GM18870 (cell line): Measurements from ENCODE around the gene RHNO1.
A peak's percentile ranks its signal among the peaks of the same experiment; 100 is the strongest.

Experiments used
- ATAC-seq: cut with Tn5 transposase; IDR thresholded peaks from one replicate; pipeline ENCODE4 v1.9.1; 2021; ENCODE audit warnings: moderate library complexity; ENCODE audit not compliant: unreplicated experiment

The RHNO1 gene, protein sequence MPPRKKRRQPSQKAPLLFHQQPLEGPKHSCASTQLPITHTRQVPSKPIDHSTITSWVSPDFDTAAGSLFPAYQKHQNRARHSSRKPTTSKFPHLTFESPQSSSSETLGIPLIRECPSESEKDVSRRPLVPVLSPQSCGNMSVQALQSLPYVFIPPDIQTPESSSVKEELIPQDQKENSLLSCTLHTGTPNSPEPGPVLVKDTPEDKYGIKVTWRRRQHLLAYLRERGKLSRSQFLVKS

DNA sequence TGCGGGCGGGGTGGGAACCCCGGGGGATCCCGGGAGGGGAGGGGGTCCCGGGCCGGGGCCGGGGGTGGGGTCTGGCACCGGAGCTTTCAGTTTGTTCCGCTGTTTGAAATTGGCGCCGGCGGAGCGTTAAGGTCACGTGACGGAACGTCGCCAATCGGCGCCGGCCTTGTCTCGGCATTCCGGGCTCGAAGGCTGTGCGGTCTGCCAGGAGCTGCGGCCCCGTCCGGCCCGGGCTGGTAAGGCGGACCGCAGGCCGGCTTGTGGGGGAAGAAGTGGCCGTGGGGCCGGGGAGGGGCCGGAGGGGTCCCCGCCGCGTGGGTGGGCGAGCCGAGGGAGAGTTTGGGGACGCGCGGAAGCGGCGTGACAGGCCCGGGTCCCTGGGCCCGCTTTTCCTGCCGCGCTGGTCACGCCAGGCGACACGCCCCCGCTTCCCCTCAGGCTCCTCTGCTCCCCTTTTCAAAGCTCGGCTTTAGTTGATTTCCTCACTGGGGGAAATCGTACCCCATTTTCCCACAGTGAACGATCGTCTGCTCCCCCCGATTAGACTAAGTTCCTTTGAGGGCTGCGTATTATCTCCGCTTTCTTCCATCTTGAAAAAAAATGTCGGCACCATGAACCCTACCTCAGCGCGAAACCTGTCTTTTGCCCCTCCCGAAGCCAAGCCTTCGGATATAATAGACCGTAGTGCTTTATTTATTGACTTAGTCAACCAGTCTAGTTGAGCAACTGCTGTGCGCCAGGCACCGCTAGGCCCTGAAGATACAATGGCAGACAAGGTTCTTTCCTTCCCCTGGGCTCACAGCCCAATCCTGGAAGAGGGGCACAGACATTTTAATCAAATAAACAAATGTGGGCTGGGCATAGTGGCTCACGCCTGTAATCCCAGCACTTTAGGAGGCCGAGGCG, at the start of gene RHNO1, which contains the start of gene FOXM1:
RHNO1 (plus strand) TSS at position 177 of the 906 bp plus-strand sequence. CDS start 8,144 bp downstream, outside the sequence.
FOXM1 (minus strand) TSS at position 128 of the 906 bp plus-strand sequence. CDS start 2,696 bp downstream, outside the sequence.
- peak; percentile 60 for ATAC-seq

- ATAC-seq = no peak
Measured at GRCh38 chr12:2829275-2829674, 47.7 kb upstream of the RHNO1 start.

DNA sequence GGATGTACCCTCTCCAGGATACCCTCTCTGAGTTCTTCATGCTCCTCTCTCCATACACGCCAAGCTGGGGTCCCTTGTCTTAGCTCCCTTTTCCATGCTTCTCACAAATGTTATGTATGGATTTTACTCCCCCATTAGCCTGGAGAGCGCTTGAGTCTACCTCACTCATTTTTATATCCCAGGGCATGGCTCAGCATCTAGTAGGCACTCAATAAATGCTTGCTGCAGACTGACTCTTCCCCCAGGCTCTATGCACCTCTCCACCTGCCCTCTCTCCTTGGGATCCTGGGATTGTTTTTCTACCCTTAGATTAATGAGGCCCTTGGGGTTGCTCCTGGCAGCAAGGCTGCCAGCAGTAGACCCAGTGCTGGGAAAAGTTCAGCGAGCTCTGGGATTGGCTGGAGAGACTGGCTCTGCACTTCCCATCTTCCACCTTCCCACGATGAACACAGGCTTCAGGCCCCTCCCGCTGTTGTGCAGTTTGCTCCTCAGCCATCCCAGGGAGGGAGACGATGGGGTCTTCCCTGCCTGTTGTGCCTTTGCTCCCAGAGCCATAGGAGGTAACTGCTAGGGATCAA, 44.4 kb upstream of the RHNO1 start:
- no peak for ATAC-seq

DNA sequence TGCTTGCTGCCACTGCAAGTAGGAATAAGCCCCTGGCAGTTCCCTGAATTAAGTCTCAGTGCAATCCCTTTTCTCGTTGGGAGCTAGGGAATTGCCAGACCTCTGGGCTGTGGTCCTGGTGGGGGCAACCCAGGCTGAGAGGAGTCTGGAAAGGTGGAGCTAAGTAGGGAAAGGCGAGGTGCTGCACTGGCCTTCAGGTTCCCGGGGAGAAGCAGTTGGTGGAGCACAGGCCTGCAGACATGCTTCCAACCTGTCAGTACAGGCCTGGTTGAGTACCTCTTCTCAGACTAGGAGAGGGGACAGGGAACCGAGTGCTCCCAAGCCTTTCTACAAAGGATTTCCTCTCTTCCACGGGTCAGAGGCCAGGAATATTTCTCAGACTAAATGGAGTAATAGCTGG, 43.7 kb upstream of the RHNO1 start:
- ATAC-seq = no peak

DNA sequence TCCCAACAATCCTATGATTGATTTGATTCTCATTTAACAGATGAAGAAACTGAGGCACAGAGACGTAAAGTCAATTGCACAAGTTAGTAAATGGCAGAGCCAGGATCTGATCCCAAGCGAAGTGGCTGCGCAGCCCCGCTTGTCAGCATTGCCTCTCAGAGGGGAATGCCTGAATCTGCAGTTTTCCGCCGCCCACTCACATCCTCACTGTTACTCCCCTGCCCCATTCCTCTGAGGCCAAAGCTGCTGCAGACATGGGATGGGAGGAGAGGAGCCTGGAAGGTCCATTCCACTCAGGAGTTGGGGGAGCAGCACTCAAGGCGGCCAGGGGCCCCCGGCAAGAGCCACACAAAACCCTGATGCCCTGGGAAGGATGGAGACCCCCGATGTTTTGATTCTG, 43.2 kb upstream of the RHNO1 start:
- ATAC-seq = no peak

GRCh38 chr12:2834581-2835491, 42.2 kb upstream of the RHNO1 start, which contains the start of gene NRIP2:
Gene NRIP2 (minus strand): TSS chr12:2835035. CDS start chr12:2834983, 52 bp downstream.
- ATAC-seq = no peak

DNA sequence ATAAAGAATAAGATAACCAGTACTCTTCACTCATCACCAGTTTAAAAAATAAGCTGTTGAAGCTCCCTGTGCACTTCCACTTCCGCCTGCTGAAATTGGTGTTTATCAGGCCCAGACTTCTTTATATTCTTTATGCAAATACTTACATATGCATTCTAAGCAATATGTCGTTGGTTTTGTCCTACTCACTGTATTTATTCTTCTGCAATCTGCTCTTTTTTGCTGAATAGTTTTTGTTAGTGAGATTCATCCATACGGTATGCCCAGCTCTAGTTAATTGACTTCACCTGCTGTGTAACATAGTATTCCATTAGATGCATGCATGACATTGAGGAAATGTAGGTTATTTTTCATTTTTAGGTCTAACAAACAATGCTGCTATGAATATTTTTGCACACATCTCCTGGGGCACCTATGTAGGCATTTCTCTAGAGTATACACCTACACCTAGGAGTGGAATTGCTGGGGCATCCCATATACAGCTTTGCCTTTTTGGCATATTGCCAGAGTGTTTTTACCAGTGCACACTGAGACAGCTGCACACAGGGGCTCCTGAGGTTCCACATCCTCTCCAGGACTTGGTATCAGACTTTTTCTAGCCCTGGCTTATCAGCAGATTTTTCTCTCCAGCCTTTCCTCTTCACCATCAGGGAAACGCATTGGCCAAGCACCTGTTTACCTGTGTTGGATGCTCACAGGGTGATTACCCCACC, 41.2 kb upstream of the RHNO1 start:
- ATAC-seq = no peak

- ATAC-seq = no peak
Measured at GRCh38 chr12:2836574-2836973, 40.4 kb upstream of the RHNO1 start.

DNA sequence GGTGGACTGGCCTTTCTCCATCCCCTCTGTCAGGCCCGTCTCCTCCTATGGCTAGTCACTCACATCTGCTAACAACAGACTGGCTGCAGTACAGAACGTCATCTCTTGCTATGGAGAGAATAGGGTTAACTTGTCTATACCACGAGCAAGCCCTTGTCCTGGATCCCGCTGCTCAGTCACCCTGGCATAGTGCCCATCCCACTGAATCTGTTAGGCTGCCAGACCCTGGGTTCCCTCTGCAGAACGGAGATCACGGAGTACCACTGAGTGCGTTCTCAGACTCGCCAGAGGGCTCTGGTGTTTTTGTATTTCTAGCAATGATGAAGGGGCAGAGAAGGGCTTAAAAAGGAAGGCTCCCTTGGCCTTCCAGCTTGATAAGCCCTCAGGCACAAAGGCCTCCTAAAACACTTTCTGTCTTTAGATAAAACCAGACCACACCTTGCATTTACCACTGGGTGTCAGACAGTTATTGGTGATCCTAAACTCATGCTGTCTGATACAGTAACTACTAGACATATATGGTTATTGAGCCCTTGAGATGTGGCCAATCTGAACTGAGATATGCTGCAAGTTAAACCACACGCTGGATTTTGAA, 35.9 kb upstream of the RHNO1 start:
- no peak for ATAC-seq

DNA sequence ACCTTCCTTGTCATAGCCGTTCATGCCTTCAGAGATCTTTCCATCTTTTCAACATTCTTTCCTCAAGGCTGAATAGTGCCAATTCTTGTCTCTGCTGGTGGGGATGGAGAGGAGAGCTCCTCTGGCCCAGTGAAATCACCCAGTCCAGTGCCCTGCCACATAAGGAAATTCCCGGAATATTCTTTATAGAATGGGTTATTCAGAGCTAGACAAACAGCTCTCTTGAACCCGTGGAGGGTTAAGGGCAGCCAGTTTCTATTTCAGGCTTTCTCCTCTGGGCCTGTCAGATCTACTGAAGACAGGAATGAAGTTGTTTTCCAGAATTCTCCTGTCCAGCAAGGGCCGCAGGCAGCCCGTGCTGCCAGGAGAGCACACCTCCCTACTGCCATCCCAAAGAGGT, 34.1 kb upstream of the RHNO1 start:
- ATAC-seq = no peak

DNA sequence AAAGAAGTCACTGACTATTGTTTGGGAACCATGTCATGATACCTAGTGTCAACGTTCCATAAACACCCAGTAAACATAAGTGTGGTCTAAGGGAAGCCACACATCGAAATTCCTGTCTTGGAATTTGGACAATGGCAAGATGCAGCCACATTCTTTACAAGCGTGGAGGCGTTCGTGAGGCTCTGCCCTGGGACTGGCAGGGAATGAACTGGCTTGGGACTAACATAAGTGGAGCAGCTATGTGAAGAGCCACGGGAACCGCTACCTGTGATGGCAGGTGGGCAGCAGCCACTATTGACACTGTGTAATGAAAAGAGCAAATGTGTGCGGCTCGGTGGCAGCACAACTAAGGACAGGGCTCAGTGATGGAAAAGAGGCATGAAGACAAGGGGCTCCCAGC, 32.2 kb upstream of the RHNO1 start:
- ATAC-seq = no peak

DNA sequence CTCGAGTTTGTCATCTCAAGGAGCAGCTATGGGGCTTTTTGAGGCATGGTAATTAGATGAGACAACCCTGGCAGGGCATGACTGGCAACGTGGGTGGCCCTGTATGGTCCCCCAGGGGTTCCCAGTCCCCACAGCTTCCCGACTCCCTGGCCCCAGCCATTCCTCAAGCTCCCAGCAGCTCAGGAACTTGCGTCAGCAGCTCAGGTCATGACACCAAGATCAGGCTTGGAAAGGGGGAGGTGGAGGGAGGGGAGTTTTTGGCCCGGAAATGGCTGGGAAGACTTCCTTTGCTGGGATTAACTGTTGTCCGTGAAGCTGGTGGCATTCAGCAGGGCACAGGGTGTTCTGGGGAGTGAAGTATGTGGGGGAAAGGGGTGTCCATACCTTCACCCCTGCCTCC, 31.7 kb upstream of the RHNO1 start:
- ATAC-seq = no peak

DNA sequence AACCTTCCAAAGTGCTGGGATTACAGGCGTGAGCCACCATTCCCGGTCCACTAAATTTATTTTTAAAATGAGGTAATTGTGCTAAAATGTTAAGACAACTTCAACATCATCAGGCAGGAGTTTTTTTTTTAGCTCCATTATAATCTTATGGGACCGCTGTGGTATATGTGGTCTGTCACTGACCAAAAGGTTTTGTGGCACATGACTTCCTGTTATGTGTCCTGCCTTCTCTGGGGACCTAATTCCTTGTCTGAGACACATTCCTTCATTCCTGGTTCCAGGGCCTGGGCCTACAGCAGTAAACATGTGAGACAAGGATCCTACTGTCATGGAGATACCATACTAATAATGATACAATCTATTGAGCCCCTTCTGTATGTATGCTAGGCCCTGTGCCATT, 25.1 kb upstream of the RHNO1 start:
- ATAC-seq = no peak

DNA sequence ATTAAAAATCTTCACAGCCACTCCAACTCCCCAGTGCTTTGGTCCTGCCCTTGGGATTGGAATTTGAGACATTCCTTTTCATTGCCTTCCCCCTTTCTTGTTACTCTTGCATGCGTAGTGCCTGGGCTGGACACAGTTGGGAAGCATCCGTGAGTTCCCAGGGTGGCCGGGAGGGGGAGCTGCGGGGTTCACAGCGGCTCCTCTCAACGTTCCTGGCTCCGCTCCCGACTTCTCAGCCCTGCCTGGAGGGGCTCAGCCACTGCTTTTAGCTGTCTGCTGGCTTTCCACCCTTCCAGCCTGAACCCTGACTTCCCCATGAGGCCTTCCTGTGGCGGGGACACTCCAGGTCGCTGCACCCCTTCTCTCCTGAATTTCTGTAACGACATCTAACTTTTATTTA, 23.4 kb upstream of the RHNO1 start:
- no peak for ATAC-seq

GRCh38 chr12:2854669-2855453, 22.2 kb upstream of the RHNO1 start:
- no peak for ATAC-seq

GRCh38 chr12:2855546-2855945, 21.5 kb upstream of the RHNO1 start:
- ATAC-seq = no peak

GRCh38 chr12:2856051-2856450, 21.0 kb upstream of the RHNO1 start:
- ATAC-seq = no peak

- no peak for ATAC-seq
Measured at GRCh38 chr12:2857021-2857431, 20.0 kb upstream of the RHNO1 start, which contains the start of gene TEX52. Gene TEX52 (minus strand): TSS chr12:2857039. CDS start chr12:2857026, 13 bp downstream.

DNA sequence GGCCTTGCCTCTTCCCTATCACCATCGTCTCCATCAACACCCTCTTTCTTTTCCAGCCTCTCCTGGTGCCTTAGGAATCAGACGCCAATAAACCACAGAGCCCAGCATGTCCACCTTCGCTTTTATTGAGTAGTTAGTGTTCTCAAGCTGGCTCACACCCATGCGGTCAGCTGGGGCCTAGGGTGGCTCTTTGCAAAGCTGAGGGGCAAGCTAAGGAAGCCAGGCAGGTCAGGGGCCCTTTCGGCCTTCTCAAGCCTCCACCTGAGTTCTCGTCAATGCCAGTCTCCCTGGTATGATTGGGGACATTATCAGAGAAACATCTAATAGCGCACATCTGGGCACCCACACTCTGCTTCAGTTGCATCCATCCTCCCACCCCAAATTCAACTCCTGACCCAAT, 19.4 kb upstream of the RHNO1 start:
- ATAC-seq = no peak
